Erythroblast (primary cell): Measurements from ENCODE around the gene LATS2.

Experiments
- DNase-seq, 2 experiments: peaks; one replicate each; lab custom pipeline; 2025; lab: John Stamatoyannopoulos, UW
- GATA1 ChIP-seq: IDR thresholded peaks from 2 replicates; pipeline ENCODE4 v1.6.1; 2011; ENCODE audit warnings: low read depth, mild to moderate bottlenecking, control low read depth, low read length, moderate library complexity
- POLR2A ChIP-seq: IDR thresholded peaks from 2 replicates; pipeline ENCODE4 v1.6.1; 2011; ENCODE audit warnings: mild to moderate bottlenecking, low read length

The LATS2 gene

DNA sequence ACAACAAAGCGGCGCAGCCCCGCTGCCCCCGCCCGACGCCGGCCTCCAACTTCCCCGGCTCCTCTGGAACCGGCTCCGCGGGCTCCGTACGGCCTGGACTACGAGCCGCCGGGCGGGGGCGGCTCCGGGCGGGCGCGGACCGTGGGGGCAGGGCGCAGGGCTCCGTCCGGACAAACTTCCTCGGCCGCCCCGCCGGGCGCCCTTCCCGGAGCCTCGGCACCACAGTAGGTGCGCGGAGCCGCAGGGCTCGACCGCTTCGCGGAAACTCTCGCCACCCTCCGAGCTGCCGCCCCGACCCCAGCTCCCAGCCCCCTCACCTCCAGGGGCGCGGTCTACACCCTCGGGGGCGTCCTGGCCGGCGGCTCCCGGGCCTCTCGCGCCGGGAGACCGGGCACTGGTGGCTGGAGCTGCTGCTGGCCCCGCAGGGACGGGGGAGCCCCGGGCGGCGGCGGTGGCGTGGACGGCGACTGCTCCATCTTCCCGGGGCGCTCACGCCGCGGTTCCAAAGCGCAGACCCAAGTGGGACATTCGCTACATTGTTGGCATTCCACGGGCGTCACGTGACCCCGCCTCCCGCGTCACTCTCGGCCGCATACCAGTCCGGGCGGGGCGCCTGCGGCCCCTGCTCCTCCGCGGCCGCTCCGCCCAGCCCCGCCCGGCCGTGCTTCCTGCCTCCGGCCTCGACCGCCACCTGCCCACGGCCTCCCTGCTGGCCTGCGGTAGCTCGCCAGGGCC lies at the start of gene LATS2:
Gene LATS2 (minus strand): TSS at position 558 of the 735 bp plus-strand sequence. CDS start 15,560 bp downstream, outside the sequence.
- peak; percentile 89 to 92 for DNase-seq
- peak; percentile 66 for TF ChIP-seq POLR2A
- TF ChIP-seq GATA1 = no peak

DNA sequence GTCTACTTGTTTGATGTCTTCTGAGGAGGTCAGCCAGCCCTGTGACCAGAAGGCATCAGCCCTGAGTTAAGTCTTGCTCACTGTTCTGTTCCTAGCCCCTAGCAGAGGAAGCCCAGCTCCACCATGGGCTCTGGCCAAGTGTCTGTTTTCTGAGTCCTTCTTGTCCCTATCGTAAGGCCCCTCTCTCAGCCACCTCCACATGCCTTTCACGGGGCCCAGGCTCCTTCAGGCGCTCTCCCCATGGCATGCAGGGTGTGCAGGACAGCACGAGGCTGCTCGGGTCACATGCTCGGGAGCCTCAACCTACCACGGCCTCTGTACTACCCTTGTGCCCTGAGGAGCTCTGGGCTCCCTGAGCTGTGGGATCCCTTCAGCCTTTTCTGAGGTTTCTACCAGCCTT lies 47.8 kb upstream of the LATS2 start:
- TF ChIP-seq GATA1 = no peak
- TF ChIP-seq POLR2A = no peak
- DNase-seq = no peak

DNA sequence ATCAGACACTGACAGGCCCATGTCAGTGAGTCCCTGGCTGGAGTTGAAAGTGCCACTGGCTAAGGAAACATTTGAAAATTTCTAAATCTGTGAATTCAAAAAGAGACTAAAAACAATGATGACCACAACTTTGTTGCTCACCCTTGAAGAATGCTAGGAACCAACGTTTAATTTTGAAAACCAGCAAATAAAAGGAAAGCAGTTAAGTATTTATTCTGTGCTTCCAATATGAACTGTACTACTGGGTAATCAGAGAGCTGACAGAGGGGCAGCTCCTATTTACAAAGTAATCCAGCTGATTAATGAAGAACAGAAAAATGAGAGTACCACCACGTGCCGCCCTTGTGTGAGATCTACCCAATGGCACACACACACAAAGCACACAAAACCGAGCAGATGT lies 44.7 kb upstream of the LATS2 start:
- TF ChIP-seq POLR2A (no peak), GATA1 (no peak)
- no peak for DNase-seq

DNA sequence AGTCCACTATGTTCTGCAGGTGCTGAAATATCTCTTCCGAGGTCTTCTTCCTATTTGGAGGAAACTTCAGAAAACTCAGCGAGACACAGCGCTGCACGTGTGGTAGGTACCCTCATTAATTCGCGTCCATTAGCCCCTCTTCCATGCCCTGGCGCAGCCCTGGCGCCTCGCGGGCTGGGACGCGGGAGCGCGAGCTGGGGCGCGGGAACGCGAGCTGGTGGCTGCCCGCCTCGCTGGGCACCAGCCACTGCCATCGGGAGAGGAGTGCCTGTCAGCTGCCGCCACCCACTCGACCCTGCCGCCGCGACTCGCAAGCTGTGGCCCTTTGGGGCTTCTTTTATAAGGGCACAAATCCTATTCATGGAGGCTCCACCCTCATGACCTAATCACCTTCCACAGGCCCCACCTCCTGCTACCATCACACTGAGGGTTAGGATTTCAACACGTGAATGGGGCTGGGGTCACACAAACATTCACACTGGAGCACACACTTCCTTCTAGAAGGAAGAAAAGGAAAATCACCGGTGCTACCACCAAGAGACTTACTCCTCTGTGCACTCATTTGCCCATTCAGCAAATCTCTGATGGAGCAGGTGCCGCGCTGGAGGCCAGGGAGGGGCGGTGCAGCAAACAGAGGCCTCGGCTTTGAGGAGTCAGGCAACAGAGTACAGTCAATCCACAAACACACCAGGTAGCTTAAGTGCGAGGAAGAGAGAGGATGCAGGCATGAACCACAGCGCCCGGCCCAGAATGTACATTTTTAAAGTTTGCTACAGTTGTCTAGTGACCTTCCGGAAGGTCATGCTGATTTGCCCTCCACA lies 43.0 kb upstream of the LATS2 start:
- no peak for DNase-seq
- no peak for TF ChIP-seq GATA1
- TF ChIP-seq POLR2A = no peak

DNA sequence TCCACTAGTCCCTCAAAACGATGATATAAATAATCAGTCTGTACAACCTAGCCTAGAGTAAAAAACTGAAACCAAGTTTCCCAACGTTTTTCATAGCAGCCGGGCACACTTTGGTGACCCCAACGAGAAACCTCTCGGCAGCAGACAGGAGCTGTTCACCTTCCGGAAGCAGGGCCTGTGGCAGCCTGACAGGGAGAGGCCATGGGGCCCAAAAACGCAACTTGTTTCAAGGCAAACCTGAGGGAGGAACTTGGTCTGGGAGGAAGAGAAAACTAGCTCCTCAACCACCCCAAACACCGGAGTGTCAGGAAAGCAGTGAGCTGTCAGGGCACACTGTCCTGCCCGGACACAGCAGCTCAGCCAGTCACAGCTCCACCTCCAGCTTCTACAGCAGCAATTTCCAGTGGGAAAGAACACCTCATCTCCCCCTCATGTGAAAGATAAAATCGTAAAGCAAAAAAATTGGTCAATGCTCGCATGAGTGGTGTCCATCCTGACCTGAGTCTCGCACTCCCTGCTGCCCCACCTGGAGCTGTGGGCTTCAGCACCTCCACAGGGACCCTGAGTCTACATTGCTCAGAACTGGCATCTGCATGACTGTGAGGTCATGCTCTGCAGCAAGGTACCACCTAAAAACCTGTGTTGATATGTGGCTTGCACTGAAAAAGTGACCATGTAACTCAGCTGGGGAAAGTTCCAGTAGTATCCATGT lies 40.6 kb upstream of the LATS2 start:
- no peak for TF ChIP-seq GATA1
- no peak for TF ChIP-seq POLR2A
- no peak for DNase-seq

DNA sequence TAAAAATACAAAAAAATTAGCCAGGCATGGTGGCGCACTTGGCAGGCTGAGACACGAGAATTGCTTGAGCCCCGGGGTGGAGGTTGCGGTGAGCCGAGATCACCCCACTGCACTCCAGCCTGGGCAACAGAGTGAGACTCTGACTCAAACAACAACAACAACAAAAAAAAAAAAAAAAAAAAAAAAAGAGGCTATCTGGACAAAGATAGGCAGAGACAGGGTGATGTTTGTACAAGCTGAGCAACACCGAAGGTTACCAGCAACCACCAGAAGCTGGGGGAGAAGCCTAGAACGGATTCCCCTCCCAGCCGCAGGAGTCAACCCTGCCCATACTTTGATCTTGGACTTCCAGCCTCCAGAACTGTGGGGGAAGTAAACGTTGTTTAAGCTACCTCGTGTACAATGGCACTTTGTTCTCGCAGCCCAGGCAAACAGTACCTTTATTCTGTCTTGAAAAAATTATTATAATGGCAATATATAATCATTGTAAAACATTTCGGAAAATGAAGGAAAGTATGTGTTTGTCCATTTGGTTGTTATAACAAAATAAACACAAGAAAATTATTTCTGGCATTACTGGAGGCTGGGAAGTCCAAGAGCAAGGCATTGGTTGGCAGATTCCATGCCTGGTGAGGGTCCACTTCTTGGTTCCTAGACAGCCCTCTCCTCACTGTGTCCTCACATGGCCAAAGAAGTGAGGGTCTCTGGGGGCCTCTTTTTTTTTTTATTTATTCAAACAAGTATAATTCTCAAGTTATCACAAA lies 39.8 kb upstream of the LATS2 start:
- DNase-seq = no peak
- no peak for TF ChIP-seq GATA1
- no peak for TF ChIP-seq POLR2A

DNA sequence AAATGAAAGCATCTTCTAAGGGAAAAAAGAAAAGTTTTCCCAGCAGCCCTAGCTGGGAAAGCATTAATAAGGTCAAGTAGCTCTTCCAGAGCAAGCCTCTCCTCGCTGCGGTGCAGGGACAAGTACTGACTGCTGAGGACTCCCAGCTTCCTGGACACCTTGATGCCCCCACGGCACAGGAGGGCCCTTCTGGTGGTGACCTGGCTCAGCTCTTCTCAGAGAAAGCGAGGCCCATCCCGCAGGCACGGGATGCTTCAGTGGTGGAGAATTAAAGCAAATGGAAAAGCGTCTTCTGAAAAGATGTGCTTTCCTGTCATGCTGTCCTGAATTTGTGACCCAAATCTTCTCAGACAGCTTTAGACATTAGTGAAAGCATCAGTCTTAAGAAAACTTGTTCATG lies 38.8 kb upstream of the LATS2 start:
- TF ChIP-seq GATA1 (no peak), POLR2A (no peak)
- DNase-seq = no peak

GRCh38 chr13:21095311-21095710 lies 33.9 kb upstream of the LATS2 start:
- no peak for DNase-seq
- TF ChIP-seq GATA1 = no peak
- no peak for TF ChIP-seq POLR2A

- DNase-seq = no peak
- TF ChIP-seq GATA1 (no peak), POLR2A (no peak)
These were observed 28.4 kb upstream of the LATS2 start for GRCh38 chr13:21089830-21090229.

- no peak for DNase-seq
- TF ChIP-seq POLR2A (no peak), GATA1 (no peak)
These were observed 27.1 kb upstream of the LATS2 start for GRCh38 chr13:21088534-21088933.

GRCh38 chr13:21086929-21087328 lies 25.5 kb upstream of the LATS2 start:
- DNase-seq = no peak
- no peak for TF ChIP-seq GATA1
- no peak for TF ChIP-seq POLR2A

GRCh38 chr13:21081926-21082325 lies 20.5 kb upstream of the LATS2 start:
- no peak for DNase-seq
- TF ChIP-seq GATA1 (no peak), POLR2A (no peak)

DNA sequence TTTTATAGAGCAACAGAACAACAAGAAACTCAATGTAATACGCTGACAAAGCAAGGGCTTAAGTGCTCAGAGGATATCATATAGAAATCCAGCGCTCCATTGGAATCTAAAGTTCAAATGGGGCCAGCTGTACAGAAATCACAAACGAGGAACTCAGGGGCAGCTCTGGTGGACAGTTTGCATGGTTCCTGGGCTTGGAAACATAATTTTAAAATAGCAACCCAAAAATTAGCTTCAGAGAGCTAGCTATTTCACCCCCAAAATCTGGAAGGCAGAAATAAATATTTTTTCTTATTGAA lies 19.2 kb upstream of the LATS2 start:
- no peak for DNase-seq
- TF ChIP-seq GATA1 (no peak), POLR2A (no peak)
